Endometrium (tissue), 2 donors: ENCODE data around the gene CHD9.
"Not testable (repeated sequence)": the region's sequence is repeated elsewhere in the genome, so short reads cannot be mapped to it uniquely, and the experiment has no call there.

ENCODE experiments used
- FAIRE-seq: peaks from 2 replicates; lab custom pipeline; 2012; peaks lifted over from hg19 to GRCh38; lab: Jason Lieb, UNC
- donor health status: control.
- donor health status: control.

Gene CHD9

DNA sequence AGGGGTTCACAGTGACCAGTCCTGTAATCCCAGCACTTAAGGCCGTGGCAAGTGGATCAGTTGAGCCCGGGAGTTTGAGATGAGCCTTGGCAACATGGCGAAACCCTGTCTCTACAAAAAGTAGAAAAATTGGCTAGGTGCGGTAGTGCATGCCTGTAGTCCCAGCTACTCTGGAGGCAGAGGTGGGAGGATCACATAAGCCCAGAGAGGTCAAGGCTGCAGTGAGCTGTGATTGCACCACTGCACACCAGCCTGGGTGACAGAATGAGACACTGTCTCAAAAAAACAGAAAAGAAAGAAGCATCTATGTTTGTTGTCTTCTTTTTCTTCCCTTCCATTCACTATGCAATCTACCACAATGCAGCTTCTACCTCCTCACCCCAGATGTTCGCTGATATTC is 227.5 kb downstream of the CHD9 start:
- no peak for FAIRE-seq

GRCh38 chr16:53282975-53283946 is 228.5 kb downstream of the CHD9 start:
- peak; percentile 50 for FAIRE-seq

DNA sequence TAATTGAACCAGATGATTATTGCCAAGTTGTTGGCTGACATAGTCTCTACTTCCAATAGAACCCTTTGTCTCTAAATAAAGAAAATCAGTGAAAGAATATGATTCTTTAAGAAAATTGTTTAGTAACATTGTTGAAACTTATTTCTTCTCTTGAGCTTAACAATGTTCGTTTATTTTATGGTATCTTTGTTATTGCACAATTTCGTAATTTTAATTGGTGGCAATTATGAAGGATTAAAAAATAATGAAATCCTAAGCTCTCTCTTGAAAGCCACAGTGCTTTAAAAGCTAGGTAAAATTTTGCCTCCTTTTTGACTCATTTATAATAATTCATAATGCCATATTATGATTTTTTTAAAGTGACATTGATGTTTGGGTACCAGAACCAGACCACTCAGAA is 230.4 kb downstream of the CHD9 start:
- no peak for FAIRE-seq

GRCh38 chr16:53290520-53290919 is 235.7 kb downstream of the CHD9 start:
- FAIRE-seq: no peak

- no peak for FAIRE-seq
Measured at GRCh38 chr16:53291757-53292392, 237.1 kb downstream of the CHD9 start.

DNA sequence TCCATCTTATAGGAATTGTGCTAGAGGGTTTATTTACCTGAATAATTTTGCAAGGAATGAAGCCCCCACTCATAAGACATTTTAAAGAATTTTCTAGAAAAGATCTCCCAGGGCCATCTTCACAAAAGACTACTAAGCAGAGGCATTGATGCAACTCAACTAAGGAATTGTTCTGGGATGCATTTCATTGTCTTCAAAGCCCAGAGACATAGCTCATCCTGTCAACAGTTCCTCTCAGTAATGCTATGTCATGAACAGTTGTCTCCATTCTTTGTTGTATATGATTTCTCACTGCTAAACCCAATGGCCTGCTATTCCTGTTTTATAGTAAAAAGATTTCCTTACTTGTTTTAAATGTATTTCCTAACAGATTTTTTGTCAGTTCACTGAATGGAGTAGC is 242.7 kb downstream of the CHD9 start:
- FAIRE-seq: no peak

- FAIRE-seq: no peak
Measured at GRCh38 chr16:53304334-53304733, 249.5 kb downstream of the CHD9 start.

DNA sequence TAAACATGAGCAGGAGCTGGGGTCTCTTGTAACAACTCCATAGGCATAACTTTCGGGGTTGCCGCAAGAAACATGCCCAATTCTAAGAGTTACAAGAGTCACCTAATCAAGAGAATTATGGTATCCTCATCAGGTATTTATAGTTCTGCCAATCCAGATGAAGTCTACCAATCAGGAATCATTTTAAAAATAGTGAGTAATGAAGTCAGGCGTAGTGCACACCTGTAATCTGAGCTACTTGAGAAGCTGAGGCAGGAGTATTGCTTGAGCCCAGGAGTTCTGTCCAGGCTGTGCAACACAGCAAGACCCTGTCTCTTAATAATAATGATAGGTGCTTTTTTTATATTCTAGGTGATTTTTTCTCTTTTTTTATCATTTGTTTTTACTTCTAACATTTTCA is 251.0 kb downstream of the CHD9 start:
- FAIRE-seq: no peak

DNA sequence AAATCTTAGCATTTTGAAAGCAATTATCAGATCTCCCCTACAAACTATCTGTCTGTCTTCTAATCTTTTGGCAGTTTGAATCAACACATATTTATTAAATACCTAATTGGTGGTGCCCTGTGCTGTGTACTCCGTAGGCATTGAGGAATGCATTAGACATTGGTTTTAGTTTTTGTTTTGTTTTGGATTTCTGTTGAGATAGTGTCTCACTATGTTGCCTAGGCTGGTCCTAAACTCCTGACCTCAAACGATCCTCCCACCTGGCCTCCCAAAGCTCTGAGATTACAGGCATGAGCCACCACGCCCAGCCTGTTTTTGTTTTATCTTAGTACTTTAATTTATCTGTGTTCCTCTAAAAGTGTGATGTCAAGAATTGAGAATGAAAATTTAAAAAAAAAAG is 254.7 kb downstream of the CHD9 start:
- FAIRE-seq: no peak

- no peak for FAIRE-seq
Measured at GRCh38 chr16:53320992-53321391, 266.2 kb downstream of the CHD9 start.

- FAIRE-seq: no peak
Measured at GRCh38 chr16:53323924-53324323, 269.1 kb downstream of the CHD9 start.

DNA sequence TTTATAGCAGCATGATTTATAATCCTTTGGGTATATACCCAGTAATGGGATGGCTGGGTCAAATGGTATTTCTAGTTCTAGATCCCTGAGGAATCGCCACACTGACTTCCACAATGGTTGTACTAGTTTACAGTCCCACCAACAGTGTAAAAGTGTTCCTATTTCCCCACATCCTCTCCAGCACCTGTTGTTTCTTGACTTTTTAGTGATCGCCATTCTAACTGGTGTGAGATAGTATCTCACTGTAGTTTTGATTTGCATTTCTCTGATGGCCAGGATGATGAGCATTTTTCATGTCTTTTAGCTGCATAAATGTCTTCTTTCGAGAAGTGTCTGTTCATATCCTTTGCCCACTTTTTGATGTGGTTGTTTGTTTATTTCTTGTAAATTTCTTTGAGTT is 276.2 kb downstream of the CHD9 start:
- not testable (repeated sequence) for FAIRE-seq

DNA sequence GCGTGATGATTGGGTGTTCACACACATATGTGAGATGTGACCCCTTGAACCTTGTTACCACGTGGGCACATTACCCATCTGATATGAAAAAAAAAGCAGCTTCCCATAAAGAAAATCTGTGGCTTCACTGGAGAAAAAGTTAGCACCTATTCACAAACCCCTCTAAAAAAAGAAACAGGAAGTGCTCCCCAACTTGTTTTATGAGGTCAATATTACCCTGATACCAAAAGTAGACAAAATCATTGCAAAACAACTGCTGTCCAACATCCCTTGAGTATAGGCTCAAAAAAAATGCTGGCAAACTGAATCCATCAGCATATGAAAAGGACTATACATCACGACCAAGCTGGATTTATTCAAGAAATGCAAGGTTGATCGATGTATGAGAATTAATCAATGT is 279.8 kb downstream of the CHD9 start:
- FAIRE-seq: no peak

- no peak for FAIRE-seq
Measured at GRCh38 chr16:53337294-53337693, 282.5 kb downstream of the CHD9 start.

GRCh38 chr16:53341792-53342191 is 287.0 kb downstream of the CHD9 start:
- no peak for FAIRE-seq

DNA sequence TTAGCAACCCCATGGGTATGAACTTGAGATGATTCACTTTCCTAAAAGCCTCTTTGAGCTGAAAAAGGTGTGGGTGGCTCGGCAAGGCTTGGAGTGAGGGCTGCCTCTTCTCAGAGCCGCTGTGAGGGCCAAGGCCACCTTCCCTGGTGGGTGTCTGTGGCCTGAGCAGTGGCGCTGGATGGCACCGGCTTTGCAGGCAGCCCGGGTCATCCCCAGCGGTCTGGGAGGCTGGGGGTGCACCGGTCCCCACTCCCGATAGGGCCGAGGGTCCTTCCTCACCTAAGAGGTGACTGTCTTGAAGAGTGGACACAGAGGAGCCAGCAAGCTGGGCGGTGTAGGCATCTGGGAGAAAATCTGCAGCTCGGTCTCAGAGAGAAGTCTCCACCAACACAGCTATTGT is 300.3 kb downstream of the CHD9 start:
- FAIRE-seq: no peak

DNA sequence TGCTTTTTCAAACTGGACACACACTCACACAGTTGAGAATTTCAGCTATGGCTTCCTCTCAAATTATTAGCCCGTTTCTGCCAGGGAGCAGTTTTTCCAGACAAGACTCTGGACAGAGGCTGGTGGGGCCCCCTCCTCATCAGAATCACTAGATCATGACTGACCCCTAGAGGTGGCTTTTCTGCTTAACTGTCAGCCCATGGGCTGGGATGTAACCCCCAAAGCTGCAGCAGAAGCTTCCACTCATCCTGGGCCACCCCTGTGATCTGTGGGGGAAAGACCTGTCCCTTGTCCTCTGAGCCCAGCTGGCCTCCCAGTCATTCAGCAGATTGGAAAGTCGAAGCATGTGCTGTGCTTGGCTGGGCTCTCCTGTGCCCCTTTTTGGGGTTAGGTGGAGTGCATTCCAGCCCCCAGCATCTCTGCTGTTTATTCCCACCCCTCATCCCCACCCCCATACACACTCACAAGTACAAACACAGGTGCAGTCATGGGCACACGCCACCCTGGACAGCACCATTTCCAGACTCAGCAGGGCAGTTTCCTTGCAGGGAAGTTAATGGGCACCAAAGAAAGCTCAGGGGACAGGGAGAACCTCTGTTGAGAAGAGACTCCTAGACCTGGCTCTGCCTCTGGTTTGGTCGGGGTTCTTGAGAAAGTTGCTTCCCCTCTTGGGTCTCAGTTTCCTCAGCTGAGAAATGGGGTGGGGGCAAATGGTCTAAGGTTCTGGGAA is 301.9 kb downstream of the CHD9 start:
- no peak for FAIRE-seq

DNA sequence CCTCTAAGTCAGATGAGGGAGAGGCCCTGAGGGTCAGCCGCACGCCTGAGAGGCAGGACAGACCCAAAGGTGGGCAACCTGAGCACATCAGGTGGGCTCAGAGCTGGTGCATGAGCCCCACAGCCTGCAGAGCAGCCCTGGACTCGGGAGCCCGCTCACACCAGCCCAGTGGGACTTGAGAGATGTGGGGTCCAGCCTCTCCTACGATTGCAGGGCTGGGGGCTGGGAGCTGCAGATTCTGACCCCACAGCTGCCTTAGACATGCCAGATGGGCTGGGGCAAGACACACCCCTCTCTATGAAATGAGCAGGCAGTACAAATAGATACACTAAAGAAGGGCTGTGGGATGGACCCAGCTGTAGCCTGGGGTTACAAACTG is 302.4 kb downstream of the CHD9 start:
- no peak for FAIRE-seq

- FAIRE-seq: no peak
Measured at GRCh38 chr16:53357955-53358354, 303.2 kb downstream of the CHD9 start.

DNA sequence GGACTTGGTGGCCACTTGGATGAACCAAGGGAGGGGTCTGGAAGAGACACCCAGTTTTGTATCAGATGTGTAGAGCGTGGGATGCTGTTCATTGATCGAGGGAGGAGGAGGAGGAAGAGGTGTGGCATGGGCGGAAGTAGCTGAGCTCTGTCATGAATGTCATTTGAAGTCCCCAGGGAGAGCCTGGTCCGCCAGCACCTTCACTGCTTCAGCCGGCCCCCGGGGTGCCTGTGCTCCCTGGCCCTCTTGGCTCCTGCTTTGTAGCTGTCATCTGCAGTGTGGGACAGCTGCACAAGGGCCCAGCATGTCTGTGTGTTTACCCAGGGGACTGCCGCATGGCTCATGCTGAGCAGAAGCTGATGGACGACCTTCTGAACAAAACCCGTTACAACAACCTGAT is 304.1 kb downstream of the CHD9 start:
- FAIRE-seq: no peak

DNA sequence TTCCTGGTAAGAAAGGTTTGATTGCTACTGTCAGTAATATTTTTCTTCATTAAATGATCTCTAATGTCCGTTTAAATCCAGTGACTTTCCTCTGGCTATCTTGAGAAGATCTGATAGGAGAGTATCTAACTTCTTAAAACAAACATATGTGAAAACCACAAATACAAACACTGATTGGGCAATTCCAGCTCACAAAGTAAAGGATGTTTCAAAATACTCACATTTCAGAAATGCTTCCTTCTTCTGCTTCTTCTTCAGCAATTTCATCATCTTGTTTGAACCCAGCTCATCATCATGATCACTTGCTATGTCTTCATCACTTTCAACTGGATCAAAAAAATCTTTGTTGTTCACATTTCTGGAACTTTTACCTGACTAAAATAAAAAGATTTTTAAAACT is 315.1 kb downstream of the CHD9 start:
- FAIRE-seq: peak; percentile 78

GRCh38 chr16:53370827-53371226 is 316.0 kb downstream of the CHD9 start:
- FAIRE-seq: no peak
